PC-3 (cell line): ENCODE measurements around the gene HOXD1. TPM values are rescaled to one million over a fixed set of nuclear protein-coding genes. Genes with fewer than 3 reads are reported as not detected.

Source experiments
- ATAC-seq: fragments of 200-7000 bp; cut with Tn5 transposase; 2 replicates; pipeline ENCODE4 v1.9.1; 2020; ENCODE audit warnings: mild to moderate bottlenecking, moderate library complexity
- BruUV-seq: library from RNA; stranded (reverse); fragments of 400-500 nt; replicated peaks from 2 replicates; lab custom pipeline; 2021; lab: Mats Ljungman, UMichigan
- CTCF ChIA-PET: fragments of 300-600 bp; sonication (Branson Sonifier 250); formaldehyde crosslinking; loops from one replicate; lab custom pipeline; 2022; ENCODE audit warnings: antibody characterized with exemption; lab: Charles Lee
- POLR2A ChIA-PET: fragments of 300-600 bp; sonication (Branson Sonifier 250); formaldehyde crosslinking; loops from one replicate; lab custom pipeline; 2022; ENCODE audit warnings: antibody characterized with exemption; ENCODE audit not compliant: unreplicated experiment; lab: Charles Lee
- DNase-seq: peaks from one replicate; pipeline ENCODE4 v3.0.0-alpha.2; 2015
- H2AFZ ChIP-seq: fragments of 300-600 bp; sonication (generic); 2 replicates; pipeline ENCODE4 v1.6.0; 2016; ENCODE audit warnings: antibody characterized with exemption, low read length
- H3F3A ChIP-seq: fragments of 300-600 bp; sonication (generic); one replicate; pipeline ENCODE4 v1.6.0; 2017; ENCODE audit warnings: antibody characterized with exemption, low read length, control low read depth, mild to moderate bottlenecking; ENCODE audit not compliant: unreplicated experiment
- H3K27ac ChIP-seq: fragments of 300-600 bp; sonication (generic); 2 replicates; pipeline ENCODE4 v1.5.1; 2016; ENCODE audit warnings: mild to moderate bottlenecking, low read length
- H3K27me3 ChIP-seq: fragments of 300-600 bp; sonication (generic); 2 replicates; pipeline ENCODE4 v1.6.1; 2016; ENCODE audit warnings: low read length, mixed read lengths
- H3K36me3 ChIP-seq: fragments of 300-600 bp; sonication (generic); 2 replicates; pipeline ENCODE4 v1.6.1; 2016; ENCODE audit warnings: low read depth, mixed run types, low read length, mixed read lengths
- H3K4me1 ChIP-seq: fragments of 300-600 bp; sonication (generic); 2 replicates; pipeline ENCODE4 v1.5.1; 2016; ENCODE audit warnings: low read length; ENCODE audit not compliant: insufficient read depth
- H3K4me2 ChIP-seq: fragments of 300-600 bp; sonication (generic); 2 replicates; pipeline ENCODE4 v1.6.0; 2016; ENCODE audit warnings: low read length
- H3K4me3 ChIP-seq: fragments of 300-600 bp; sonication (generic); 2 replicates; pipeline ENCODE4 v1.5.1; 2016; ENCODE audit warnings: mild to moderate bottlenecking, low read length, mixed read lengths
- H3K79me2 ChIP-seq: fragments of 300-600 bp; sonication (generic); 2 replicates; pipeline ENCODE4 v1.6.1; 2017; ENCODE audit warnings: low read length, mixed read lengths
- H3K9ac ChIP-seq: fragments of 300-600 bp; sonication (generic); 2 replicates; pipeline ENCODE4 v1.6.0; 2016; ENCODE audit warnings: mild to moderate bottlenecking, low read length
- H3K9me2 ChIP-seq: fragments of 300-600 bp; sonication (generic); replicated peaks from 2 replicates; pipeline ENCODE4 v1.6.1; 2016; ENCODE audit warnings: mixed run types, low read length, mixed read lengths
- H3K9me3 ChIP-seq: fragments of 300-600 bp; sonication (generic); 2 replicates; pipeline ENCODE4 v1.6.1; 2016; ENCODE audit warnings: low read length, mixed read lengths
- H4K20me1 ChIP-seq: fragments of 300-600 bp; sonication (generic); 2 replicates; pipeline ENCODE4 v1.6.1; 2016; ENCODE audit warnings: low read length, mixed read lengths
- EZH2 ChIP-seq: fragments of 300-600 bp; sonication (generic); IDR thresholded peaks from one replicate; pipeline ENCODE4 v1.6.1; 2017; ENCODE audit warnings: antibody characterized with exemption, mild to moderate bottlenecking, low read length; ENCODE audit not compliant: unreplicated experiment
- EZH2phosphoT487 ChIP-seq: fragments of 300-600 bp; sonication (generic); IDR thresholded peaks from 2 replicates; pipeline ENCODE4 v1.6.1; 2018; ENCODE audit warnings: mild to moderate bottlenecking, antibody characterized with exemption, low read length, borderline replicate concordance
- intact Hi-C: fragments of 100-400 bp; cut with micrococcal nuclease; formaldehyde crosslinking; loops from 2 replicates; pipeline ENCODE4 v1.9.0; 2023
- total RNA-seq: library from RNA; depleted of rRNA; stranded (reverse); fragments of >200 nt; gene quantifications from 2 replicates; pipeline ENCODE4 v1.2.3, GENCODE V29; 2014
- TF ChIP-seq, protein P1 (sequence below): fragments of 300-600 bp; sonication (generic); conservative IDR thresholded peaks from 2 replicates; pipeline ENCODE4 v1.5.1; 2017; ENCODE audit warnings: antibody characterized with exemption, low read depth, mild to moderate bottlenecking, low read length

HOXD1 gene
- total RNA-seq, 1 experiment from 2014 or later = not detected

DNA sequence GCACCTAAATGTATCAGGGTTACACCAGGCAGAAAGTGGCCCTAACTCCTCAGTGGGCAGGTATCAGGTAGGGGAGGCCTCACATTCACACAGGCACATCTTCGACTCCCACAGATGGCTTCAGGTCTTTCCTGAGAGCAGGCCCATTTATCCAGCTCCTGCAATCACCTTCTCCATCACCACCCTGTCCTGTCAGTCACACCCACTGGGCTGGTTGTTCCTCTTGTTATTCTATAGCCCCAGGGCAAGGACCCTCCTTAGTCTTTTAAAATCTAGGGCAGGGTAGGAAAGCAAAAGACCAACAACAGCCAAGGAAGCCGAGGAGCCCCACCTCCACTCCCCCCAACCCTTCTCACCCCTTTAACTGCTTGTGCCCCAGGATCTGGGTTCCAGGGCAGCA is 46.2 kb upstream of the HOXD1 start:
- no peaks in the 10 kb centered on the region for H3K36me3 ChIP-seq
- intact Hi-C loops = loop anchor here (5.0 kb wide), 1 partner anchor 185 kb away; no protein-coding TSS in a partner anchor
- no peak overlapping the region for H3K4me3 ChIP-seq
- H3F3A ChIP-seq = no peaks in the 10 kb centered on the region
- ChIA-PET CTCF (no interaction called here), POLR2A (interaction anchor here (0.6 kb wide), 1 partner anchor 1006 kb away, joined by 5 read pairs; no protein-coding TSS in a partner anchor)
- no peak for DNase-seq
- H3K4me1 ChIP-seq = peaks cover 7% of the 10 kb centered on the region
- no peaks in the 10 kb centered on the region for H3K9me2 ChIP-seq
- H3K27me3 ChIP-seq = no peaks in the 10 kb centered on the region
- no peak for ATAC-seq
- no peak overlapping the region for H3K9ac ChIP-seq
- H4K20me1 ChIP-seq = no peaks in the 10 kb centered on the region
- H3K4me2 ChIP-seq = no peak overlapping the region
- H2AFZ ChIP-seq = no peak overlapping the region
- no peaks in the 10 kb centered on the region for H3K9me3 ChIP-seq
- TF ChIP-seq EZH2phosphoT487 (no peak), EZH2 (no peak)
- TF ChIP-seq, protein P1, sequence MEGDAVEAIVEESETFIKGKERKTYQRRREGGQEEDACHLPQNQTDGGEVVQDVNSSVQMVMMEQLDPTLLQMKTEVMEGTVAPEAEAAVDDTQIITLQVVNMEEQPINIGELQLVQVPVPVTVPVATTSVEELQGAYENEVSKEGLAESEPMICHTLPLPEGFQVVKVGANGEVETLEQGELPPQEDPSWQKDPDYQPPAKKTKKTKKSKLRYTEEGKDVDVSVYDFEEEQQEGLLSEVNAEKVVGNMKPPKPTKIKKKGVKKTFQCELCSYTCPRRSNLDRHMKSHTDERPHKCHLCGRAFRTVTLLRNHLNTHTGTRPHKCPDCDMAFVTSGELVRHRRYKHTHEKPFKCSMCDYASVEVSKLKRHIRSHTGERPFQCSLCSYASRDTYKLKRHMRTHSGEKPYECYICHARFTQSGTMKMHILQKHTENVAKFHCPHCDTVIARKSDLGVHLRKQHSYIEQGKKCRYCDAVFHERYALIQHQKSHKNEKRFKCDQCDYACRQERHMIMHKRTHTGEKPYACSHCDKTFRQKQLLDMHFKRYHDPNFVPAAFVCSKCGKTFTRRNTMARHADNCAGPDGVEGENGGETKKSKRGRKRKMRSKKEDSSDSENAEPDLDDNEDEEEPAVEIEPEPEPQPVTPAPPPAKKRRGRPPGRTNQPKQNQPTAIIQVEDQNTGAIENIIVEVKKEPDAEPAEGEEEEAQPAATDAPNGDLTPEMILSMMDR = no peak
- no peak overlapping the region for H3K27ac ChIP-seq
- H3K79me2 ChIP-seq = peaks cover 16% of the 10 kb centered on the region
- no TSS peak for BruUV-seq

DNA sequence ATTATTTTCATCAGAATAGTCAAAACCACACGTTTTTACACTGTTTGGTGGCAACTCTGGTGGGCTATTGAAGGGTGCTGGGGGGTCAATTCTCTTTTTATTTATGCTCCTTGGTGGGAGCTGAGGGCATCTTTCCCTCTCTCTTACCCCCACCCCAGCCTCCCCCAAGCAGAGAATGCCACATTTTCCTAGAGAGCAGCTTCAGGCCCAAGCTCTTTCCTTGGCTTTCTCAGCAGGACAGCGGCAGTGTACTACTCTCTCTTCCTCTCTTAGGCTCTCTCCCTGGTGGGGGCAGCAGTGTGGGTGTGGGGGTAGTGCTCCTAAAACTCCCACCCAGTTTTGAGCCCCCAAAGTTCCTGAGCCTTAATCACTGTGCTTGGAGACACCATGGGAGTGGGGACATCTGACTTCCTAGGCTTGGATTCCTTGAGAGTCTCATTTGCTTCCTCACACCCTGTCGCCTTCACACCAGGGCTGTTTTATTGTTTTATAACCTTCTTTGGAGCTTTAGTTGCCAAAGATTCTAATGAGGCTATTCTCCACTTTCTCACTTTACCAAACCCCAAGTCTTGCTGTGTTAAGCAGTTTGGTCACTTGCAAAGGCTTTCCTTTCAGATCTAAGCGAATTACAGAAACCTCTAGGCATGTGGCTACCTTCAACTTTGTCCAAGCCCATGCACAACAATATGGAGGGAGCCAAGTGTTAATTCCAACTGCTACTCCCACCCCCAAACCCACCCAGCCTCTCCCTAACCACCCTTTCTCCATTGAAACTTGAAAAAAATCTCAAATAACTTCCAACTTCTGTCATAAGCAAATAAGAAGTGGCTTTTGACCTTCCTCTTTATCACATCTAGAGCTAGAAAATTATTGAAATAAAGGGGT is 43.1 kb upstream of the HOXD1 start:
- H3K36me3 ChIP-seq = no peaks in the 10 kb centered on the region
- no peak overlapping the region for H2AFZ ChIP-seq
- H3K4me3 ChIP-seq = no peak overlapping the region
- CTCF ChIA-PET = no interaction called here
- BruUV-seq = no TSS peak
- H3K9me2 ChIP-seq = no peaks in the 10 kb centered on the region
- H3K9ac ChIP-seq = no peak overlapping the region
- no peaks in the 10 kb centered on the region for H3F3A ChIP-seq
- no peaks in the 10 kb centered on the region for H3K9me3 ChIP-seq
- no peaks in the 10 kb centered on the region for H4K20me1 ChIP-seq
- no peak overlapping the region for H3K27ac ChIP-seq
- TF ChIP-seq EZH2phosphoT487 (no peak), EZH2 (no peak)
- TF ChIP-seq, protein P1 = no peak
- no peaks in the 10 kb centered on the region for H3K27me3 ChIP-seq
- no peak overlapping the region for H3K4me2 ChIP-seq
- ATAC-seq = no peak
- H3K4me1 ChIP-seq = no peaks in the 10 kb centered on the region
- POLR2A ChIA-PET = no interaction called here
- no peaks in the 10 kb centered on the region for H3K79me2 ChIP-seq
- DNase-seq = no peak
- intact Hi-C loops = no loop called here

DNA sequence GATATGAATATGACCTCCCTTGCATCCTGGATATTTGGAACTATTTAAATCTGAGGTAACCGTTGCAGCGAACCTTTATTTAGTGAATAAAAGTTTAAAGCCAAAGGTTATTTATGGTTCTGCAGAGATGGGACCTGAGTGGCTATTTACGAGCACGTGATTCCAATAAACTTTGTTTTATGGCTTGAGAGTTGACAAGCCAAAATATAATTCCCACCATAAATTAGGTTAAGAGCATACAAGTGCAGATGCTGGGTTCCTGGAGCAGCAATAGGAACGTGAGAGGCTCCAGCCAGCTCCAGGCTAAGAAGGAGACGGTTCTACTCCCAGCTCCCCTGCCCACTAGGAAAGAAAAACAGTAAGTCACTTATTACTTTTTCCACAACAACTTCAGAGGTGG is 42.4 kb upstream of the HOXD1 start:
- Histone ChIP-seq H2AFZ (no peak overlapping the region), H3F3A (no peaks in the 10 kb centered on the region), H3K27ac (no peak overlapping the region), H3K27me3 (no peaks in the 10 kb centered on the region), H4K20me1 (no peaks in the 10 kb centered on the region), H3K4me2 (no peak overlapping the region), H3K9me2 (no peaks in the 10 kb centered on the region), H3K9ac (no peak overlapping the region), H3K79me2 (no peaks in the 10 kb centered on the region), H3K4me1 (no peaks in the 10 kb centered on the region), H3K9me3 (no peaks in the 10 kb centered on the region), H3K36me3 (no peaks in the 10 kb centered on the region), H3K4me3 (no peak overlapping the region)
- ChIA-PET POLR2A (no interaction called here), CTCF (interaction anchor here (0.5 kb wide), 1 partner anchor 9 kb away, joined by 4 read pairs; no protein-coding TSS in a partner anchor)
- no TSS peak for BruUV-seq
- intact Hi-C loops = no loop called here
- ATAC-seq (no peak), DNase-seq (no peak)
- TF ChIP-seq, protein P1 = no peak
- TF ChIP-seq EZH2 (no peak), EZH2phosphoT487 (no peak)
